SK-N-SH (cell line): ENCODE results near the gene ABHD17C. TPM values are rescaled to one million over a fixed set of nuclear protein-coding genes. Genes with fewer than 3 reads are reported as not detected.

Experiments
- CTCF ChIA-PET: fragments of 300-600, 350-600 bp; formaldehyde crosslinking; extraction: SDS; loops from one replicate; lab custom pipeline; 2021; lab: Yijun Ruan, JAX
- POLR2A ChIA-PET: fragments of 350-600 bp; sonication (Branson Sonifier 250); formaldehyde crosslinking; extraction: SDS; loops from one replicate; lab custom pipeline; 2020; ENCODE audit warnings: antibody characterized with exemption, inconsistent platforms; lab: Yijun Ruan, JAX
- DNase-seq: peaks from one replicate; pipeline ENCODE4 v3.0.0; 2012
- H2AFZ ChIP-seq: fragments of 200-600 bp; sonication (generic); 2 replicates; pipeline ENCODE4 v1.8.1; 2016; ENCODE audit warnings: antibody characterized with exemption, mild to moderate bottlenecking, low read depth
- H3F3A ChIP-seq: fragments of 200-600 bp; sonication (generic); replicated peaks from 2 replicates; pipeline ENCODE3; 2016; ENCODE audit warnings: antibody characterized with exemption, mild to moderate bottlenecking; ENCODE audit not compliant: insufficient read depth
- H3K27ac ChIP-seq, 2 experiments: fragments of 200-500 bp in 1 of 2; fragments of 200-600 bp in 1 of 2; sonication (Bioruptor generic) in 1 of 2; sonication (generic), shearing (Covaris generic) in 1 of 2; 2 replicates each; pipeline versions ENCODE4 v1.5.1 to v1.6.1; 2014 to 2016; ENCODE audit warnings: low read depth in 2 of 2, inconsistent platforms in 1 of 2, low read length in 1 of 2, mild to moderate bottlenecking in 1 of 2, mixed read lengths in 1 of 2
- H3K27me3 ChIP-seq: fragments of 200-600 bp; sonication (generic), shearing (Covaris generic); 2 replicates; pipeline ENCODE4 v1.6.1; 2016; ENCODE audit warnings: mixed run types; ENCODE audit not compliant: insufficient read depth
- H3K36me3 ChIP-seq, 2 experiments: fragments of 200-500 bp in 1 of 2; fragments of 200-600 bp in 1 of 2; sonication (Bioruptor generic) in 1 of 2; sonication (generic) in 1 of 2; replicated peaks in 1 of 2; 2 replicates each; pipeline versions ENCODE3 to v1.5.1; 2014 to 2016; ENCODE audit warnings: low read length in 1 of 2, mild to moderate bottlenecking in 1 of 2; ENCODE audit not compliant: insufficient read depth in 2 of 2, control insufficient read depth in 1 of 2
- H3K4me1 ChIP-seq, 2 experiments: fragments of 200-500 bp in 1 of 2; fragments of 200-600 bp in 1 of 2; sonication (Bioruptor generic) in 1 of 2; sonication (generic), shearing (Covaris generic) in 1 of 2; 2 replicates each; pipeline versions ENCODE4 v1.5.1 to v1.6.1; 2014 to 2016; ENCODE audit warnings: low read depth in 1 of 2, low read length in 1 of 2, mixed run types in 1 of 2; ENCODE audit not compliant: insufficient read depth in 2 of 2, control insufficient read depth in 1 of 2
- H3K4me2 ChIP-seq: fragments of 200-600 bp; sonication (generic), shearing (Covaris generic); 2 replicates; pipeline ENCODE4 v1.6.1; 2017; ENCODE audit warnings: mixed run types
- H3K4me3 ChIP-seq, 2 experiments: fragments of 200-500 bp in 1 of 2; fragments of 200-600 bp in 1 of 2; sonication (Bioruptor generic) in 1 of 2; sonication (generic), shearing (Covaris generic) in 1 of 2; 2 replicates each; pipeline versions ENCODE4 v1.5.1 to v1.8.1; 2014 to 2016; ENCODE audit warnings: low read depth in 2 of 2, inconsistent platforms in 1 of 2, low read length in 1 of 2, mild to moderate bottlenecking in 1 of 2, mixed read lengths in 1 of 2, moderate library complexity in 1 of 2
- H3K79me2 ChIP-seq: fragments of 200-600 bp; sonication (generic); 2 replicates; pipeline ENCODE4 v1.8.1; 2017; ENCODE audit warnings: mild to moderate bottlenecking; ENCODE audit not compliant: insufficient read depth
- H3K9ac ChIP-seq: fragments of 200-600 bp; sonication (generic); 2 replicates; pipeline ENCODE4 v1.6.1; 2017; ENCODE audit warnings: mixed run types
- H3K9me2 ChIP-seq: fragments of 200-600 bp; sonication (generic); 2 replicates; pipeline ENCODE4 v1.6.1; 2017; ENCODE audit warnings: mixed run types
- H3K9me3 ChIP-seq: fragments of 200-600 bp; sonication (generic); 2 replicates; pipeline ENCODE4 v1.6.1; 2017; ENCODE audit warnings: mixed run types, mild to moderate bottlenecking, moderate library complexity
- H4K20me1 ChIP-seq: fragments of 200-600 bp; sonication (generic); 2 replicates; pipeline ENCODE4 v1.6.1; 2017; ENCODE audit warnings: mild to moderate bottlenecking, mixed run types; ENCODE audit not compliant: insufficient read depth
- CHD2 ChIP-seq: fragments of 150-350 bp; IDR thresholded peaks from 2 replicates; pipeline ENCODE4 v1.6.1; 2018; ENCODE audit warnings: low read length; ENCODE audit not compliant: partially characterized antibody
- EP300 ChIP-seq, 2 experiments: IDR thresholded peaks; 2 replicates each; pipeline versions ENCODE4 v1.4.0 to v1.6.1; 2012; ENCODE audit warnings: borderline replicate concordance in 1 of 2, low read depth in 1 of 2, low read length in 1 of 2
- FOXJ3 ChIP-seq: sonication (generic); formaldehyde crosslinking; IDR thresholded peaks from 2 replicates; pipeline ENCODE4 v1.5.1; 2020; ENCODE audit warnings: mild to moderate bottlenecking, missing genetic modification reagents
- GABPA ChIP-seq: IDR thresholded peaks from 2 replicates; pipeline ENCODE4 v1.4.0; 2012; ENCODE audit warnings: low read depth, mild to moderate bottlenecking
- JUND ChIP-seq: IDR thresholded peaks from 2 replicates; pipeline ENCODE4 v1.4.0; 2012
- MXI1 ChIP-seq: IDR thresholded peaks from 2 replicates; pipeline ENCODE4 v1.6.1; 2012; ENCODE audit warnings: mild to moderate bottlenecking, low read depth, low read length, improper control_type of control experiment
- NRF1 ChIP-seq: IDR thresholded peaks from 2 replicates; pipeline ENCODE4 v1.6.1; 2012; ENCODE audit warnings: low read depth, mild to moderate bottlenecking, low read length
- POLR2AphosphoS5 ChIP-seq: IDR thresholded peaks from 2 replicates; pipeline ENCODE4 v1.6.1; 2012; ENCODE audit warnings: low read depth, low read length
- RAD21 ChIP-seq: IDR thresholded peaks from 2 replicates; pipeline ENCODE4 v1.6.1; 2012; ENCODE audit warnings: mild to moderate bottlenecking, low read length
- RCOR1 ChIP-seq: fragments of 150-350 bp; IDR thresholded peaks from 2 replicates; pipeline ENCODE4 v1.6.1; 2017; ENCODE audit warnings: antibody characterized with exemption, low read length
- SMC3 ChIP-seq: IDR thresholded peaks from 2 replicates; pipeline ENCODE4 v1.6.1; 2012; ENCODE audit warnings: low read depth, low read length, improper control_type of control experiment
- WGBS: methylation state at CpG from one replicate; pipeline ENCODE4 v1.1.6; 2017; ENCODE audit warnings: low lambda C conversion rate; 5-methylcytosine and 5-hydroxymethylcytosine counted together
- polyA plus RNA-seq, 3 experiments: library from polyadenylated mRNA; depleted of rRNA; stranded (reverse); fragments of >200 nt; gene quantifications; 2 replicates each; pipeline ENCODE4 v1.2.3, GENCODE V29; 2012
- TF ChIP-seq, protein P1 (sequence below): fragments of 150-350 bp; IDR thresholded peaks from 2 replicates; pipeline ENCODE4 v1.6.1; 2017; ENCODE audit warnings: antibody characterized with exemption, low read length, low read depth, borderline replicate concordance
- TF ChIP-seq, protein P2 (sequence below): IDR thresholded peaks from 2 replicates; pipeline ENCODE4 v1.6.1; 2012; ENCODE audit warnings: mild to moderate bottlenecking, low read depth, low read length, moderate library complexity
- TF ChIP-seq, protein P3 (sequence below): IDR thresholded peaks from 2 replicates; pipeline ENCODE4 v1.4.0; 2012; ENCODE audit warnings: low read depth
- TF ChIP-seq, protein P4 (sequence below): fragments of 200-600 bp; sonication (generic); IDR thresholded peaks from 2 replicates; pipeline ENCODE4 v1.6.1; 2017; ENCODE audit warnings: antibody characterized with exemption, mild to moderate bottlenecking, moderate library complexity

ABHD17C gene
- polyA plus RNA-seq, 1 of the 3 experiments (the other 2 are of a cell fraction), result 11.7 TPM

DNA sequence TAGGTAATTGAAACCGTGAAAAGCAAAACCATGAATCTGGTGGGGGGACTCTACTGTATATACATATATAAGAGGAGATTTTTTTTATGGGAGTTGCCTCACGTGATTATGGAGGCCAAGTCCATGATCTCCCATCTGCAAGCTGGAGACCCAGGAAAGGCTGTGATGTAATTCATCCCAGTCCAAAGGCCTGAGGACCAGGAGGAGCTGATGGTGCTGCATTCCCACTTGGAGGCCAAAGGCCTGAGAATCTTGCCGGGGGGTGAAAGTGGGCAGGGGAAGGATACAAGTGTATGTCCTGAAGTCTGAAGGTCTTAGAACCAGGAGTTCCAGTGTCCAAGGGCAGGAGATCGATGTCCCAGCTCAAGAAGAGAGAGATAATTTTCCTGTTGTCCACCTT lies 47.0 kb downstream of the ABHD17C start:
- Histone ChIP-seq H3K4me2 (no peak overlapping the region), H3K9me3 (no peaks in the 10 kb centered on the region), H3K9ac (no peak overlapping the region), H3K9me2 (no peaks in the 10 kb centered on the region), H4K20me1 (no peaks in the 10 kb centered on the region), H3K27me3 (no peaks in the 10 kb centered on the region), H3K79me2 (peaks cover 12% of the 10 kb centered on the region), H3K4me1 (0 out of 4 replicates have a peak, but pooled peaks cover 0 to 4% of the 10 kb centered on the region in 2 experiments), H3K27ac (no peak overlapping the region), H3K36me3 (no peaks in the 10 kb centered on the region), H3F3A (peaks cover 4% of the 10 kb centered on the region), H2AFZ (no peak overlapping the region), H3K4me3 (no peak overlapping the region)
- WGBS, result 98% methylated on average over 4 of the region's 4 CpGs
- DNase-seq, result no peak
- TF ChIP-seq POLR2AphosphoS5 (no peak), JUND (no peak), MXI1 (no peak), RCOR1 (no peak), SMC3 (no peak), EP300 (IDR thresholded peaks at IDR 0.05; ENCODE audit: borderline replicate concordance in 1 of 2, low read depth in 1 of 2, low read length in 1 of 2) (no peak), FOXJ3 (CRISPR knock-in tag) (no peak), GABPA (no peak), RAD21 (no peak), NRF1 (no peak), CHD2 (no peak)
- TF ChIP-seq, protein P1, sequence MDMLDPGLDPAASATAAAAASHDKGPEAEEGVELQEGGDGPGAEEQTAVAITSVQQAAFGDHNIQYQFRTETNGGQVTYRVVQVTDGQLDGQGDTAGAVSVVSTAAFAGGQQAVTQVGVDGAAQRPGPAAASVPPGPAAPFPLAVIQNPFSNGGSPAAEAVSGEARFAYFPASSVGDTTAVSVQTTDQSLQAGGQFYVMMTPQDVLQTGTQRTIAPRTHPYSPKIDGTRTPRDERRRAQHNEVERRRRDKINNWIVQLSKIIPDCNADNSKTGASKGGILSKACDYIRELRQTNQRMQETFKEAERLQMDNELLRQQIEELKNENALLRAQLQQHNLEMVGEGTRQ, result no peak
- TF ChIP-seq, protein P2, sequence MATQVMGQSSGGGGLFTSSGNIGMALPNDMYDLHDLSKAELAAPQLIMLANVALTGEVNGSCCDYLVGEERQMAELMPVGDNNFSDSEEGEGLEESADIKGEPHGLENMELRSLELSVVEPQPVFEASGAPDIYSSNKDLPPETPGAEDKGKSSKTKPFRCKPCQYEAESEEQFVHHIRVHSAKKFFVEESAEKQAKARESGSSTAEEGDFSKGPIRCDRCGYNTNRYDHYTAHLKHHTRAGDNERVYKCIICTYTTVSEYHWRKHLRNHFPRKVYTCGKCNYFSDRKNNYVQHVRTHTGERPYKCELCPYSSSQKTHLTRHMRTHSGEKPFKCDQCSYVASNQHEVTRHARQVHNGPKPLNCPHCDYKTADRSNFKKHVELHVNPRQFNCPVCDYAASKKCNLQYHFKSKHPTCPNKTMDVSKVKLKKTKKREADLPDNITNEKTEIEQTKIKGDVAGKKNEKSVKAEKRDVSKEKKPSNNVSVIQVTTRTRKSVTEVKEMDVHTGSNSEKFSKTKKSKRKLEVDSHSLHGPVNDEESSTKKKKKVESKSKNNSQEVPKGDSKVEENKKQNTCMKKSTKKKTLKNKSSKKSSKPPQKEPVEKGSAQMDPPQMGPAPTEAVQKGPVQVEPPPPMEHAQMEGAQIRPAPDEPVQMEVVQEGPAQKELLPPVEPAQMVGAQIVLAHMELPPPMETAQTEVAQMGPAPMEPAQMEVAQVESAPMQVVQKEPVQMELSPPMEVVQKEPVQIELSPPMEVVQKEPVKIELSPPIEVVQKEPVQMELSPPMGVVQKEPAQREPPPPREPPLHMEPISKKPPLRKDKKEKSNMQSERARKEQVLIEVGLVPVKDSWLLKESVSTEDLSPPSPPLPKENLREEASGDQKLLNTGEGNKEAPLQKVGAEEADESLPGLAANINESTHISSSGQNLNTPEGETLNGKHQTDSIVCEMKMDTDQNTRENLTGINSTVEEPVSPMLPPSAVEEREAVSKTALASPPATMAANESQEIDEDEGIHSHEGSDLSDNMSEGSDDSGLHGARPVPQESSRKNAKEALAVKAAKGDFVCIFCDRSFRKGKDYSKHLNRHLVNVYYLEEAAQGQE, result no peak
- TF ChIP-seq, protein P3, sequence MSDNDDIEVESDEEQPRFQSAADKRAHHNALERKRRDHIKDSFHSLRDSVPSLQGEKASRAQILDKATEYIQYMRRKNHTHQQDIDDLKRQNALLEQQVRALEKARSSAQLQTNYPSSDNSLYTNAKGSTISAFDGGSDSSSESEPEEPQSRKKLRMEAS, result no peak
- TF ChIP-seq, protein P4, sequence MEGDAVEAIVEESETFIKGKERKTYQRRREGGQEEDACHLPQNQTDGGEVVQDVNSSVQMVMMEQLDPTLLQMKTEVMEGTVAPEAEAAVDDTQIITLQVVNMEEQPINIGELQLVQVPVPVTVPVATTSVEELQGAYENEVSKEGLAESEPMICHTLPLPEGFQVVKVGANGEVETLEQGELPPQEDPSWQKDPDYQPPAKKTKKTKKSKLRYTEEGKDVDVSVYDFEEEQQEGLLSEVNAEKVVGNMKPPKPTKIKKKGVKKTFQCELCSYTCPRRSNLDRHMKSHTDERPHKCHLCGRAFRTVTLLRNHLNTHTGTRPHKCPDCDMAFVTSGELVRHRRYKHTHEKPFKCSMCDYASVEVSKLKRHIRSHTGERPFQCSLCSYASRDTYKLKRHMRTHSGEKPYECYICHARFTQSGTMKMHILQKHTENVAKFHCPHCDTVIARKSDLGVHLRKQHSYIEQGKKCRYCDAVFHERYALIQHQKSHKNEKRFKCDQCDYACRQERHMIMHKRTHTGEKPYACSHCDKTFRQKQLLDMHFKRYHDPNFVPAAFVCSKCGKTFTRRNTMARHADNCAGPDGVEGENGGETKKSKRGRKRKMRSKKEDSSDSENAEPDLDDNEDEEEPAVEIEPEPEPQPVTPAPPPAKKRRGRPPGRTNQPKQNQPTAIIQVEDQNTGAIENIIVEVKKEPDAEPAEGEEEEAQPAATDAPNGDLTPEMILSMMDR, result no peak
- ChIA-PET POLR2A (no interaction called here), CTCF (interaction anchor here (1.1 kb wide), 1 partner anchor 175 kb away, joined by 4 read pairs; no protein-coding TSS in a partner anchor)
